ENCODE measurements around the gene TSPEAR.

TSPEAR gene

GRCh38 chr21:44527156-44527982 is 184.0 kb downstream of the TSPEAR start:
- no peak for TF ChIP-seq ZFX (IDR thresholded peaks at IDR 0.05; ENCODE audit: borderline replicate concordance)
- TF ChIP-seq, protein P1, sequence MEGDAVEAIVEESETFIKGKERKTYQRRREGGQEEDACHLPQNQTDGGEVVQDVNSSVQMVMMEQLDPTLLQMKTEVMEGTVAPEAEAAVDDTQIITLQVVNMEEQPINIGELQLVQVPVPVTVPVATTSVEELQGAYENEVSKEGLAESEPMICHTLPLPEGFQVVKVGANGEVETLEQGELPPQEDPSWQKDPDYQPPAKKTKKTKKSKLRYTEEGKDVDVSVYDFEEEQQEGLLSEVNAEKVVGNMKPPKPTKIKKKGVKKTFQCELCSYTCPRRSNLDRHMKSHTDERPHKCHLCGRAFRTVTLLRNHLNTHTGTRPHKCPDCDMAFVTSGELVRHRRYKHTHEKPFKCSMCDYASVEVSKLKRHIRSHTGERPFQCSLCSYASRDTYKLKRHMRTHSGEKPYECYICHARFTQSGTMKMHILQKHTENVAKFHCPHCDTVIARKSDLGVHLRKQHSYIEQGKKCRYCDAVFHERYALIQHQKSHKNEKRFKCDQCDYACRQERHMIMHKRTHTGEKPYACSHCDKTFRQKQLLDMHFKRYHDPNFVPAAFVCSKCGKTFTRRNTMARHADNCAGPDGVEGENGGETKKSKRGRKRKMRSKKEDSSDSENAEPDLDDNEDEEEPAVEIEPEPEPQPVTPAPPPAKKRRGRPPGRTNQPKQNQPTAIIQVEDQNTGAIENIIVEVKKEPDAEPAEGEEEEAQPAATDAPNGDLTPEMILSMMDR (IDR thresholded peaks at IDR 0.05), result no peak
- H3K27ac ChIP-seq, result no peak overlapping the region

- TF ChIP-seq, protein P1 (IDR thresholded peaks at IDR 0.05), result no peak
- no peak for TF ChIP-seq ZFX (IDR thresholded peaks at IDR 0.05; ENCODE audit: borderline replicate concordance)
- H3K27ac ChIP-seq, result no peak overlapping the region
These were observed 185.0 kb downstream of the TSPEAR start for GRCh38 chr21:44526096-44526997.

DNA sequence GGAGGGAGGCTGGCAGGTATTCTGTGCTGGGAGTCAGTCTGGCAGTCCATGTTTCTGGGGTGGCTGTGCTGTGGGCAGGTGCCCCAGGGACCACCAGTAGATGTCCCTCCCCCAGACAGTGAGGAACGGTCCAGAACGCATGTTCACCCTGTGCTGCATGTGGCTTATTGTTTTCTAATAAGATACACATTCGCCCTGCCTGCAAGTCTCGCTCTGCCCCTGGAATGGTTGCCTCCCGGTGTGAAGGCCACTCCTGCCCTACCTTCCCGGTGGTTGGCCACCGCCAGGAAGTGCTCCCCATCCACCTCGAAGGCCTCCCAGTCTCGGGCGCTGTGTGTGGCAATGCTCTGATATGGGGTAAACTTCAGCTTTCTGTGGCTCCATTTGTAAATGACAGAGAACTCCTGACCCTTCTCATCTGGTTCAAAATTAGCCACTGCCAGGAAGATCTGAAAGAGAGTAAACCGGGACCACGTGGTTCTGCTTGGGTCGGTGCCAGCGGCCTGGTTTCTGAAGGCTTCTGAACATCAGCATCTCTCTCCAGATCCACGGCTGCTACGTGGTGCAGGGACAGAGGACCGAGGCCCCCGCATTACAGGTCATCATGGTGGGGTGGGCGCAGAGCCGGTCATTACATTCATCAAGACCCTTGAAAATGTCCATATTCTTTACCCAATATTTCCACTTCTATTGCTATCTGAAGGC is 185.8 kb downstream of the TSPEAR start:
- TF ChIP-seq ZFX (IDR thresholded peaks at IDR 0.05; ENCODE audit: borderline replicate concordance), result no peak
- TF ChIP-seq, protein P1 (IDR thresholded peaks at IDR 0.05), result no peak
- no peak overlapping the region for H3K27ac ChIP-seq

GRCh38 chr21:44524414-44525371 is 186.7 kb downstream of the TSPEAR start:
- no peak for TF ChIP-seq ZFX (IDR thresholded peaks at IDR 0.05; ENCODE audit: borderline replicate concordance)
- TF ChIP-seq, protein P1 (IDR thresholded peaks at IDR 0.05), result no peak
- H3K27ac ChIP-seq, result no peak overlapping the region

DNA sequence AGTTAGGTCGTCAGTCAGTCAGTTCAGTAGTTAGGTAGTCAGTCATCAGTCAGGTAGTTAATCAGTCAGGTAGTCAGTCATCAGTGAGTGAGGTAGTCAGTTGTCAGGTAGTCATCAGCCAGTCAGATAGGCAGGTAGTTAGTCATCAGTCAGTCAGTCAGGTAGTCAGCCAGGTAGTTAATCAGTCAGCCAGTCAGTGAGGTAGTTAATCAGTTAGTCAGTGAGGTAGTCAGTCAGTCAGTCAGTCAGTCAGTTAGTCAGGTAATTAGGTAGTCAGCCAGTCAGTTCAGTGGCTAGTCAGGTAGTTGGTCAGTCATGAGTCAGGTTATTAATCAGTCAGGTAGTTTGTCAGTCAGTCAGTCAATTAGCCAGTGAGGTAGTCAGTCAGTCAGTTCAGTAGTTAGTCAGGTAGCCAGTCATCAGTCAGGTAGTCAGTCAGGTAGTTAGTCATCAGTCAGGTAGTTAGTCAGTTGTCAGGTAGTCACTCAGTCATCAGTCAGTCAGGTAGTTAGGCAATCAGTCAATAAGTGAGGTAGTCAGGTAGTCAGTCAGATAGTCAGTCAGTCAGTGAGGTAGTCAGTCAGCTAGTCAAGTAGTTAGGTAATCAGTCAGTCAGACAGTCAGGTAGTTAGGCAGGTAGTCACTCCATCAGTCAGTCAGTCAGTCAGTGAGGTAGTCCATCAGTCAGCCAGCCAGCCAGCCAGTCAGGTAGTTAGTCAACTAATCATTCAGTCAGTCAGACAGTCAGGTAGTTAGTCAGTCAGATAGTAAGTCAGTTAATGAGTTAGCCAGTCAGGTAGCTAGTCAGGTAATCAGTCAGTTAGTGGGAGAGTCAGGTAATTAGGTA is 187.6 kb downstream of the TSPEAR start:
- TF ChIP-seq, protein P1 (IDR thresholded peaks at IDR 0.05), result no peak
- H3K27ac ChIP-seq, result no peak overlapping the region

All from 22Rv1 (cell line).